Amniotic stem cell (primary cell): ENCODE results near the gene PALMD.

Experiments used
- DNase-seq: peaks from one replicate; lab custom pipeline; 2025; lab: John Stamatoyannopoulos, UW

Gene PALMD

GRCh38 chr1:99700020-99700419 lies 54.1 kb downstream of the PALMD start:
- no peak for DNase-seq

- DNase-seq = no peak
Observed at GRCh38 chr1:99702221-99702620, 56.3 kb downstream of the PALMD start.

GRCh38 chr1:99704356-99704816 lies 58.5 kb downstream of the PALMD start:
- DNase-seq = no peak

- DNase-seq = no peak
Observed at GRCh38 chr1:99705385-99705784, 59.5 kb downstream of the PALMD start.

DNA sequence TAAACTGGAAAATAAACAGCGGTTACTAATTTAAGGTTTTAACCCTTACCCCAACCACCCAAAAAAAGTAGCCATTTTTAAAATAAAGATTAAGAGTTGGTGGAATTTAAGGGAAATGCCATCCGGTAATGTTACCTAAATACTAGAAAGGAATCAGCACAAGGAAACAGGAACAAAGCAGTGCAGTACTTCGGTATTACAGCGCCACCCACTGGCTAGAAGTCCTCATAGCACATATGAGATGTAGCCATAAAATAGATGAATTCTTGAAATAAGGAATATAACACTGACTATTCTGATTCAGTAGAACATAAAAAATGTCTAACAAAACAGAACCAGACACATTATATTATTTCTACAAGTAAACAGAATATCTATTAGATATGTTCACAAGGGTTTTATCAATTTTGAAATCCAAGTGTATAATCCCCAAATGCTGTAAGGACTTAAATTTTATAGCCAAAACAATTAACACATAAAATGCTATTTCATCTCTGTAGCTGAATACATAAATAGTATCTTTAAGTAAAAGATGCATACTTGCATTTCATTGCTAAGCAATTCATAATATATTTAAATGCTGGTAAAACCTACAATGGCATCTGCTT lies 61.7 kb downstream of the PALMD start:
- no peak for DNase-seq

GRCh38 chr1:99710994-99711393 lies 65.1 kb downstream of the PALMD start:
- no peak for DNase-seq

DNA sequence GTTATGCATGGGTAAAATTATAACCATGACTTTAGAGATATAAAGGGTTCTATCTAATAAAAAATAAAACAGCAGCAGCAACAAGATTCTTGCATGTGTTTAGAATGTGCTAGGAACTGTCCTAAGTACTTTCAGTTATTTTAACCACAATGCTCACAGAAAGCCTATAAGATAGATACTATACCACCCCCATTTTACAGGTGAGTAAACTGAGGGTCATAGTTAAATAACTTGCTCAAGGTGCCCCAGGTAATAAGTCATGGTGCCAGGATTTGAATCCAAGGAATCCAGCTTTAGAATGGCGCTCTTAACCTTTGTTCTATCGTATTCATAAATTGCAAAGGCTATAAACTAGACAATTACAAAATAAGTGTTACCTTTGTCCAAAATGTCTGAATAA lies 67.1 kb downstream of the PALMD start:
- no peak for DNase-seq

DNA sequence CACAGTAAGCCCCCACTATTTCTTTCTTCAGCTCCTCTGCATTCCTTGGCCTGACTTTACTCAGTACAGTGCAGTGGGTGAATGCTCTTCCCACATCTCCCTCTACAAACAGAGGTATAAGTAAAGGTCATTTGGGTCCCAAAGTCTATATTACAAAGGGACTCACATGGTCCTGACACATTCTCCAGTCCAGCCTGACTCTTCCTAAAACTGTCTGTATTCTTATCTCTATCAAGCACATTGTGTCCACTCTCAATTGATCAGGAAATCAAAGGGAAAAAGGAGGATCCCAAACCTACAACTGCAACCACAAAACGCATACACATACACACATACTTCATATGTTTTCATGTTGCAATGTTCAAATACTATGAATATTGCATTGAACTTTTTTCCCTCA lies 71.1 kb downstream of the PALMD start:
- no peak for DNase-seq

DNA sequence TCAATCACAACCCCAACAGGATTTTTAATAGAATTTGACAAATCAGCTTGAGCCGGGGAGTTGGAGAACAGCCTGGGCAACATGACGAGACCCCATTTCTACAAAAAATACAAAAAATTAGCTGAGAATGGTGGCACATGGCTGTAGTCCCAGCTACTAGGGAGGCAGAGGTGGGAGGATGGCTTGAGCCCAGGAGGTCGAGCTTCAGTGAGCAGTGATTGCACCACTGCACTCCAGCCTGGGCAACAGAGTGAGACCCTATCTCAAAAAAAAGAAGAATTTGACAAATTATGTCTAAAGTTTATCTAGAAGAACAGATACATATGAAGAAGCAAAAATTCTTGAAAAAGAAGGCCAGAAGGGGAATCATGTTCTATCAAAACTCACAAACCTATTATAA lies 77.3 kb downstream of the PALMD start:
- DNase-seq = no peak

DNA sequence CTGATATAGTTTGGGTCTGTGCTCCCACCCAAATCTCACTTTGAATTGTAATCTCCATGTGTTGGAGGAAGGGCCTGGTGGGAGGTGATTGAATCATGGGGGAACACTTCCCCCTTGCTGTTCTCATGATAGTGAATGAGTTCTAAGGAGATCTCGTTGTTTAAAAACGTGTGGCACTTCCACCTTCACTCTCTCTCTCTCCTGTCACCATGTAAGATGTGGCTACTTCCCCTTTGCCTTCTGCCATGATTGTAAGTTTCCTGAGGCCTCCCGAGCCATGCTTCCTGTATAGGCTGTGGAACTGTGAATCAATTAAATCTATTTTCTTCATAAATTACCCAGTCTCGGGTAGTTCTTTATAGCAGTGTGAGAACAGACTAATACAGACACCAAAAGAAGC lies 80.1 kb downstream of the PALMD start:
- DNase-seq = no peak

GRCh38 chr1:99726407-99726806 lies 80.5 kb downstream of the PALMD start:
- no peak for DNase-seq

GRCh38 chr1:99726818-99727217 lies 80.9 kb downstream of the PALMD start:
- no peak for DNase-seq

DNA sequence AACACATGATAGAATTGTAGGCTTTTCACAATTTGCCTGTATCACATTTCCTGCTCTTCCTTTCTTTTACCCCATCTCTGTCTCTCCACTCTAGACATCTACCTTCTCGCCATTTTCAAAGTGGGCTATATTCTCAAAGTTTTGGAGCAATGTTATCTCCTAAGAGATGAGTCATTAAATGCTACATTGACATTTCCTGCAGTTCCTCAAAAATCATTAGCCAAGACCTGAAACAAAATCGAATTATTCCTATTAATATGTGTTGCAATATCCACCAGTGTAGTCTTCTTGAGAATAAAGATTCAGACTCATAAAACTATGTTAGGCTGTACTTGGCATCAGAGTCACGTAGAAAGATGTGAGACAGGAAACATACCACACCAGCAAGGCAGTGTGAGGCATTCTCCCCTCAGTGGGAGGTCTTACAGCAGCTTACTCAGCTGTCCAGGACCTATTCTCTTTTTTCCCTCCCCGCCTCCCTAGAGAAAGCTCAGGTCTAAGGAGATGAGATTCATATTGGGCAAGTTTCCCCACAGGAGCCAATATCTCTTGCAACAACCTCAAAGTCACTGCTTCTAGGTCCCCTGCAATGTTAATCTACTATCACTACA lies 81.8 kb downstream of the PALMD start:
- DNase-seq = no peak

DNA sequence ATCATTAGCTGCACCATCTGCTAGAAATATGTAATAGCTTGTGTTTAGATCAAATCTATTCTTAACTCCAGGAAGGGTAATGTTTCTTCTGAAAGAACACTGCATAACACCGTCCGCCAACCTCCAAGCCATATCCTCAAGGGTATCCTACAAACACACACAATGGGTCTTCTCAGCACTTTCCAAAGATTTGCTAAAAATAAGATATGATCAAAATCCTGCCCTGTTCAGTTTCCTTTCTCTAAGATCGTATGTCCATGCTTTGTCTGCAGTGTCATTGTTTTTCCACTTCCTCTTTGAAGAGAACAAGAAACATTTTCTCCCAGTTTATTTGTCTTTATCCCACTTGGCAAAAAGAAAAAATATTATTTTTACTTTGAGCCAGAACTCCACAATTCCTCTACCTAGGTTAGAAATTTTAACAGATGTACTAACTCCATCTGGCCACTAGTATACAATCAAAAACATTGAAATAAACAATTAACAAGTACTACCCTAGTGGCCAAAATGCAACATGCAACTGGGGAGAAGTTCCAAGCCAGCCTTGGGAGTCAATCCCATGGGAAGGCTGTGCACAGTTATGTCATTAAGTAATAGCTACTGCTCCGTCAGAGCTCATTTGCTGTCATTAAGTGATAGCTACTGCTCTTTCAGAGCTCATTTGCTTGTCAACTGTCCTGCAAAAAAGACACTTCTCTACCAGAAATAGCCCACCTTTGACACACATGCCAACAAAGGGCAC lies 82.8 kb downstream of the PALMD start:
- no peak for DNase-seq

- DNase-seq = peak; percentile 23
Observed at GRCh38 chr1:99731384-99731783, 85.5 kb downstream of the PALMD start.

DNA sequence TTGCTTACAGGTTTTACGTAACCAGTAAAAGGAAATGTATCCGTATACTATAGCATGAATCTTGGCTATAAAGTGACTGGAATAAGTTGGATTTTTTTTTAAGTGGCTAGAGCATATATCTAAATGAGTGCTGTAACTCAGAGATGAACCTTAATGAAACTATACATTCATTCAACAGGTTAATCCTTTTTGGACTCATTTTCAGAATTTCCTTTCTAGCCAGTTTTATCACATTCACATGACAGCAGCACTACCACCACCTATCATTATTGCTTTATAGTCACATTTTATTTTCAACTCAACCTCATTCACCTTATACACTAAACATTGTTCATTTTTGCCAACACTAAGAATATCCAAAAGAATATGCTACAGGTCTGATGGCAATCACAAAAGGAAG lies 89.9 kb downstream of the PALMD start:
- DNase-seq = no peak

- no peak for DNase-seq
Observed at GRCh38 chr1:99737016-99737415, 91.1 kb downstream of the PALMD start.

- no peak for DNase-seq
Observed at GRCh38 chr1:99738858-99739465, 93.0 kb downstream of the PALMD start.

DNA sequence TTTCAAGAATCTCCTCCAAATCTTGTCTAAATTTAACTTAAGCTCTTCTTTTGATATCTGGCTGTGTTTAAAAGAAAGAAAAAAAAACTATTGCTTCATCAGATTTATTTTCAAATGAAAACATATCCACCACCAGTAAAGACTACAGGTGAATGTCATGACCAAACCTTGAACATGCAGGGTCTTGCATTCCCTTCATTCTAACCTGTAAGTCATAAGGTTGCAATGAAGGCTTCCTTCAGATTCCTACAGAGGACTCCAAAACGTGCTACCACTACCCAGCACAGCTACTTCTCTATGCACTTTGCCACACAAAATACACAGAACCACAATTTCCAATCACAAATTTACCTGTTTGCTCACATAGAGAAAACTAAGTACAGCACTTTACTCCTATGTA lies 94.2 kb downstream of the PALMD start:
- no peak for DNase-seq
